CD4-positive, alpha-beta T cell treated with Interleukin-2 at 100 ng/mL for 4 hours (primary cell): Measurements from ENCODE around the gene CPXM1.
"Not testable (repeated sequence)": the region's sequence is repeated elsewhere in the genome, so short reads cannot be mapped to it uniquely, and the experiment has no call there.

ENCODE experiments used
- DNase-seq: peaks from one replicate; pipeline ENCODE4 v3.0.0-alpha.2; 2020; ENCODE audit warnings: low spot score

The CPXM1 gene

DNA sequence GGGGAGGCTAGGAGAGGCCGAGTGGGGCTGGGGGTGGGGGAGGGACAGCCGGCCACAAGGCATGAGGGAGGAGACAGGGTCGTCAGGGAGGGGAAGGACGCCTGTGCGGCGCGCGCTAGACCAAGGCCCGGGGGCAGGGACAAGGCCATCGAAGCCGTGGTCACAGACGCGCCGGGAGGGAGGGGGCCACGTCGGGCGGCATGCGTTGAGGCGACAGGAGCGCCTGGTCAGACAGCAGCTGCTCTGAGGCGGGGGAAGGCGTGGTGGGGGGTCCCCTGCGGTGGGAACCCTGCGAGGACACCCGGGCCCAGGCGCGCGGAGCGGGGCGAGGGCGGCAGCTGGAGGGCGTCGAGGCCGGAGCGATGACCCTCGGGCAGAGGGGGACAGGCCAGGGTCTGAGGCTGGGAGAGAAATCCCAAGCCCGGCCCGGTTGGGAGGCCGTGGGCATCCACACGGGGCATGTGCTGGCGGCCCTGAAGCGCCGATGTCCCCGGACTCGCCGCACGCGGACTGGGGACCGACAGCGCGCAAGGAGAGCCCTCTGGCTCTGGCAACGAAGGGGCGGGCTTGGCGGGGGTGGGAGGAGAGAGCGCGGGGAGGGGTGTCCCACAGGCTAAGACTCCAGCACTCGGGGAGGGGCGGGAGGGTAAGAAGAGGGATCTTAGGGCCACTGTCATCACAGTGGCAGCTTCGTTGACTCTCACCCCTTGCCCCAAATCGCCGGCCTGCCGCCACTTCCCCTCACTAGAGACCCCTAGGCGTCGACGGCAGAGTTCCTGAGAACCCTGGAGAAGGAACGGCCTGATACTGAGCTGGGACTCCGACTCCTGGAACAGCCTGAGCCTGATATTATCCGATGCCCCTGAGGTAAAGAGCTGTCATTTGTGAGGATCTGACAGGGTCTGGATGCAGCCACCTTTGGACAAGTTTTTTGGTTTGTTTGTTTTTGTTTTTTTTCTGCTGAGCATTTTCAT lies 20.8 kb upstream of the CPXM1 start:
- no peak for DNase-seq

GRCh38 chr20:2820084-2820895 lies 19.9 kb upstream of the CPXM1 start:
- DNase-seq: no peak

GRCh38 chr20:2817891-2818595 lies 17.6 kb upstream of the CPXM1 start:
- DNase-seq: no peak

DNA sequence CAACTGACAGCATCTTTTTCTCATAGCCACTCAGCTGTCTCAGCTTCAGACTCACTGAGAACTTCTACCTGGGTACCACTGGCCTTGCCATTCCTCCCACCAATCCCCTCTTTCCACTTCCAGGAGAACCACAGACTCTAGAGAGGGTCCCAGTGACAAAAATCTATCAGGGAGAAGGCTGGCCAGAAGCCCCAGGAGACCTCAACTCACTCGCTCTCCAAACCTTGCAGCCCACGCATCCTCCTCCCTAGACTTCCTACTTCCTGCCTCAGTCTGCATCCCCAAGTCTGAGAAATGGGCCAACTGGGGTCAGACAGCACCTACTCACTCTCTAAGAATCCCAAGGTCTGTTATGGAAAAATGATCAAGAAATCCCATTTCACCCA lies 16.9 kb upstream of the CPXM1 start:
- DNase-seq: no peak

DNA sequence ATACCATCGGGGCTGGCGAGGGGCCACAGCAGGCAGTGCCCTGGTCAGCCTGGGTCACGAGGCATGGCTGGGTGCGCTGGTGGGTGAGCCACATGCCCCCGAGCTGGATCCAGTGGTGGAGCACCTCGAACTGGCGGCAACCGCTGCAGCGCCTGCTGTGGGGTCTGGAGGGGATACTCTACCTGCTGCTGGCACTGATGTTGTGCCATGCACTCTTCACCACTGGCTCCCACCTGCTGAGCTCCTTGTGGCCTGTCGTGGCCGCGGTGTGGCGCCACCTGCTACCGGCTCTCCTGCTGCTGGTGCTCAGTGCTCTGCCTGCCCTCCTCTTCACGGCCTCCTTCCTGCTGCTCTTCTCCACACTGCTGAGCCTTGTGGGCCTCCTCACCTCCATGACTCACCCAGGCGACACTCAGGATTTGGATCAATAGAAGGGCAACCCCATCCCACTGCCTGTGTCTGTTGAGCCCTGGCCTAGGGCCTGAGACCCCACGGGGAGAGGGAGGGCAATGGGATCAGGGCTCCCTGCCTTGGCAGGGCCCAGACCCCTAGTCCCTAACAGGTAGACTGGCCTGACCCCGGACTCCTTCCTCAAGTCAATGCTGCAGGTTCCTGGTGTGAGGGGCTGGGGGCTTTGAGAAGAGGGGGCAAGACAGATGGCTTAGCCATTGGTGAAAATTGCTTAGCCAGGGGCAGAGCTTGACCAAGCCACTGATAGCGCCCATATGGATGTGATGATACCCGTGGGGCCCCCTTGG lies 16.3 kb upstream of the CPXM1 start:
- no peak for DNase-seq

DNA sequence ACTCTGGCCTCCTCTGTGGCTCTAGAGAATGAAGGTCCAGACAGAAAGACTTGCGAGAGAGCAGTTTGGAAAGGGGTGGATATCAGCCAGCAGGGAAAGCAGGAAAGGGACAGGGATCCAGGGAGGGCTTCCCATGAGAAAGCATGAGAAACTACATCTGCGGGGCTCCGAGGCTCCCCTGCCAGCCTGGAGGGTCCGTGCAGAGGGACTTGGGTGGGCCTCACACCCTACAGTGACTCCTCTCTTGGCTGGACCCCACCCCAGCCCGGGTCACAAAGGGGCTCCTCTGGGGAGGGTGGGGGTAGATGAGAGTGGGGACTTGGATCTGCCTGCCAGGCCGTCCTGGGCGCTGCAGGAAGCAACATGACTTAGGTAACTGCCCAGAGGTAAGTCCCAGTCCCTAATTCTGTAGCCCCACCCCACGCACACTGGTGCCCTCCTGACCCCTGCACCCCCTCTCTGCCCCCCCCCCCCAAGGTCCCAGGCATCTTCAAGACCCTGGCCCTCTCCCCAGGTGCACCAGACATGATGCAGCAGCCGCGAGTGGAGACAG lies 15.7 kb upstream of the CPXM1 start, which contains the start of gene TMEM239:
TSS of gene TMEM239 (plus strand) at position 335 of the 553 bp plus-strand sequence. CDS start at position 526, 191 bp downstream.
- DNase-seq: no peak

- no peak for DNase-seq
These were observed 14.9 kb upstream of the CPXM1 start for GRCh38 chr20:2815242-2815900.

DNA sequence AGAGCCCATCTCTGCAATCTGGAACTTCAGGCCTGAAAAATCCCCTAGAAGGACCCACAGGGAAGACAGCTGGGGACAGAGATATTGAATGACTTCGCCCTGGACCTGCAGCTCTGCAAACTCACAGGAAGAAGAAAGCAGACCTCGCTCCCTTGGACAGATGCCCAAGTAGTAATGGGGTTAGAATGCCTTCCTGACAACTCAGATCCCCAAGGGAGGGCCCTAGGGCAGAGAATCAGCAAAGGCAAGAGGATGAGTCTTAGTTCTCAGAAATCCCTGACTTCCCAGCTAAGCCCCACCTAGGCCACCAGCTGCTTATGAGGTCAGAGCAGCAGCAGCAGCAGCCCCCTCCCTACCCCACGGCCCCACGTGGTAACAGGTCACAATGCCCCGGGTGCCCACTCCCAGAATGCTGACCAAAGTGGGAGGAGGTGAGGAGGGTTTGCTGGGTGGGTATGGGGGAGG lies 14.2 kb upstream of the CPXM1 start, which contains the start of gene C20orf141:
TSS of gene C20orf141 (plus strand) at position 401 of the 465 bp plus-strand sequence. CDS start 198 bp downstream, outside the sequence.
- no peak for DNase-seq

GRCh38 chr20:2814076-2814475 lies 13.6 kb upstream of the CPXM1 start:
- DNase-seq: no peak

- DNase-seq: no peak
These were observed 11.8 kb upstream of the CPXM1 start for GRCh38 chr20:2812189-2812588.

DNA sequence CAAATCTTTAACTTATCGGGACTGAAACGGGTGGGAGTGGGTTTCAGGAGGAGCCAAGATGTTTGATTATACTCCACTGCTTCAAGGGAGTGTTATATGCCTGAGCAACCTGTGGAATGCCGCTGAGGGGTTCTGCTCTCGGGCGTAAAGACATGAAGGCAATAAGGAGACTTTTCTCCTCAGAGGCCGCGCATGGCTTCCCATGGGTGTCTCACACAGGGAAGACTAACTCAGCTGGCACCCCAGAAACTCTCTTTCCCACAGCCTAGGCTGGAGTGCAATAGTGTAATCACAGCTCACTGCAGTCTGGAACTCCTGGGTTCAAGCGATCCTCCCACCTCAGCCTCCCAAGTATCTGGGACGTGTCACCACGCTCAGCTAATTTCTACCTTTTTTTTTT lies 9.3 kb upstream of the CPXM1 start:
- DNase-seq: no peak

DNA sequence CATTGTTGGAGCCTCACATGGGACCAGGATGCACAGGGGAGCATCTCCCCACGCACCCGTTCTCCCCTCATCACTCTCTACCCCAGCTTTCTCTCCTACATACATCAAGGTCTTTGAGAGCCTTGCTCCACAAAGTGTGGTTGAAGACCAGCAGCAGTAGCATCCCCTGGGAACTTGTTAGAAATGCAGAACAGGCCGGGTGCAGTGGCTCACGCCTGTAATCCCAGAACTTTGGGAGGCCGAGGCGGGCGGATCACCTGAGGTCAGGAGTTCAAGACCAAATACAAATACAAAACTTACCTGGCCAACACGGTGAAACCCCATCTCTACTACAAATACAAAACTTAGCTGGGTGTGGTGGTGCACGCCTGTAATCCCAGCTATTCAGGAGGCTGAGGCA lies 7.5 kb upstream of the CPXM1 start:
- not testable (repeated sequence) for DNase-seq

DNA sequence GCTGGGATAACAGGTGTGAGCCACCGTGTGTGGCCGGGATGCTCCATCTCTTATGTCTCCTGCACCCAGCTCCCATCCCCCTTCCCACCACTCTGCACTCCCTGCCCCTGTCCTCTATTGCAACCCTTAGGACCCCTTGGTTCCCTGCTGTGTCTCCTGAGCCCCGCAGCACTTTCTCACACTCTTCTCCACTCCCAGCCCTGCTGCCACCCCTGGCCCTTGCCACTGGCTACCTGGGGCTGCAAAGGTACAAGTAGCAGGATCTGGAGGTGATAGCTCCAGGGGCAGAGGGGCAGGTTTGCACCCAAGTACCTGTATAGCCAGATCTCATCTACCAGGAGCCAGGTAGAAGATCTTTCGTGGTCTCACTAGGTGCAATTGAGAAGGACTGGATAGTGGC lies 6.6 kb upstream of the CPXM1 start:
- no peak for DNase-seq

DNA sequence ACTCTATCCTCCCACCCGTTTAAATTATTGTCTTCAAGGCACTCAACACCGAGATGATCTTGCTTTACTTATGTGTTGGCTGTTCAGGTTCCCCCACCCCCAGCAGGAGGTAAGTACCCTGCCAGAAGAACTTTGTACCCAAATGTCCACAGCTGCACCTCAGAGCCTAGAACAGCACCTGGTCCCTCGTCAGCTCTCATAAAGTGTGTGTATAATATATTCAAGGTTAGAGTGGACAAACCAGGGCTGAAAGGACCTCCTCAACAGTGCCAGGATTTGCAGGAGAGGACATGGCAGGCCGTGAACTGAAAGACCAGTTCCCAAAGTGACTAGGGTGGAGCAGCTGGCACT lies 5.9 kb upstream of the CPXM1 start:
- no peak for DNase-seq

DNA sequence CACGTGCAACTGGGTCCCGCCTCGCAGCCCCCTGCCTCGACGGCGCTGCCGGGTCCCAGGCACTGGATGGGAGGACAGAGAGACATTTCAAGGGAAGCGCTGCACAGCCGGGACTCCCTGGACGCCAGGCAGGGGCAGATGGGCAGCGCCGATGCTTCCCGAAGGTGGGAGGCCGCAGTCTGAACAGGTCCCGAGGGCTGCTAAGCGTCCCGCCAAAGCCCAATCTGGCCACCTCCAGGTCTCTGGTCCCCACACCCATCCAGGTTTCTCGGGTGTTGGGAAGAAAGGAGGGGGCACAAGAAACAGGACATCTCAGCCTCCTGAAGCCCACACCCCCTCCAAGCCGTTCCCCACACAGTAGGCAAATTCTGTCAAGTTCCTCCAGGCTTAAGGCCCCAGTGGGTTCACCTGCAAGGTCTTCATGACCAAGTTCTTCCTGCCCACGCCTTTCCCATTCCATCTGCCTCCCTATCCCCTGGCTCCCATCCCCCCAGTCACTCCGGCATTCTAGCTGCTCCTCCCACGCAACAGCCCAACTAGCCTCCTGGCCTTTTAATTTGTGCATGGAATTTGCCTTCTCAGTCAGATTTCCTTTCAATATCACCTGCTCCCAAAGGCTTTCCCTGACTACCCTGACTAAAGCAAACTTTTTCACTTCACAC lies 5.4 kb upstream of the CPXM1 start:
- DNase-seq: no peak

DNA sequence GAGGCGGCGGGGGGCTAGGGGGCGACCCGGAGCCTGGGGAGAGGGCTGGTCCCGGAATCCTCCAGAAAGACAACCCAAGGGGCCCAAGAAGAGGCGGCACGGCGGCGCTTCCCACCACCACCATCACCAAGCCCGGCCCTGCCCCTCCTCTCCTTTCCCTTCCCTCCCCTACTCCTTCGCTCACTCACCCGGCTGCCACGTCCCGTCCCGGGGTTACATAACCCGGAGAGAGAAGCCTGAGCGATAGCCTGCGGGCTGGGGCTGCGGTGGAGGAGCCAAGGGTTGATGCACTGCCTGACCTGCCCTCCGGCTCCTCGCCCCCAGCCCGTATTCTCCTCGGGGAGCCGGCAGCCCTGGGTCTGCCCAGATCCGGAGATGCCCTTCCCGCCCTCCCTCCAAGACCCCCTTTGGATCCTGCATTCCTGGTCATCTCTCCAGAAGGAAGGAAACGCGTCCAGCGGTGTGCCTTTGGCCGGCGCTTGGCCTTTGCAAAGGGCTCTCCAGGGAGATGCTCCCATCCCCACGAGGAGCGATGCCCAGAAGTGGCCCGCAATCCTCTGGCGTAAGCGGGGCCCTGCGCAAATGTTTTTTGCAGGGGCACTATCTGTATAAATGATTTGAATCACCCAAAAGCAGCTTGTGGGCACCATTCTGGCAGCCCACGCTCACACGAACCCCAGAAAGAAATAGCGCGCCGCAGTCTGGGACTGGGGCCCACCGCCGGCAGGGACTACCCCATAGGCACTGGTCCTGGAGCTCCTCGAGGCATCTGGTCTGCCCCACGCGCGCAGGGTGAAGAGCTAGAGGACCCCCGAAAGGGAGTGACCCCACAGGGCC lies 4.6 kb upstream of the CPXM1 start:
- no peak for DNase-seq

DNA sequence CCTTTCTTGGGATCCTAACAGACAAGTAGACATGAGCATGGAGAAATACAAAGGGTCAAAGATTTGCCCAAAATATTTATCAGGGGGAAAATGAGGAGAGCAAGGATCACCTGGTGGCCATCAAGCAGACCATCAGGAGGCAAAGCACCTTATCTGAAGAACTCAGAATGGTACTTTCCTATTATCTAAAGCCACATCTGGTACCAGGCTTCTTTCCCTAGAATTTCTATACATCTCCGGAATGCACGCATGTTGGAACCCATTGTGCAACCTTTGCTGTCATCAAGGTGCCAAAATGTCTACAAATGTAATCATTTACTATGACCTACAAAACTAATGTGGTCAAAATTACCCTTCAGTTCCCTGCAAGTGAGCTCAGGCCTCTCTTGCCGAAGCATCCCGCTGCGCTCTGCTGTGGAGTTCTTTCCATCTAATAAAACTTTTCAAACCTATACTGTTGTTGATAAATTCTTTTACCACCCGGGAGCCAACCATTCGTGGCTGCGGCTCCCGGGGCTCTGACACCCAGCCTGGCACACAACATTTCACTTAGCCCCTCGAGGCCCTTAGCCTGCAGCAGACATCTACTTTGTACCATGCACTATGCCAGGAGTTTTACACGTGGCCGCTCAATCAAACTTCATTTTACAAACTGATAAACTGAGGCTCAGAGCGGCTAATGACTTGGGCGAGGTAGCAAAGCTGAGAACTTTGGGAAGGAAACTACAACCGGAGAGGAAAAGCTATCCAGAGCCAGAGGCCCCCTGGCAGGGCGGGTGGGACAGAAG lies 3.8 kb upstream of the CPXM1 start:
- DNase-seq: no peak

DNA sequence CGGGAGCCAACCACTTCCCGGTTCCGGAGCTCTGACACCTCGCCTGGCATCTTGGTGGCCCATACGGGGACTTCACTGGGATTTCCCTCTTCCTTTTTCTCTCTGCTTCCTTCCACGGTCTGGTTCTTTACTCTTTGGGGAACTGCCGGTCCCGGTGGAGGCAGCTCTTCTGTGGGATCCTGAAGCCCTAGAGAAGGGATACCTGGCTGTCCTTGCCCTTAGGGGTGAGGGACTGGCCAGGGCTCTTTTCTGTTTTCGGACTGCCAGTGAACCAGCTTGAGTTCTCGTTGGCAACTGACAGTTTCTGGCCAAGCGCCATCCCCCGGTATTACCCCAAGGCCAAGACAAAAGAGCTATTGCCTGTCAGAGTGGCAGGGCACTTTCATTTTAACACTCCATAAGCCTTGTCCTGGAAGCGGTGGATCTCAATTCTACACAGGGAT lies 880 bp upstream of the CPXM1 start:
- DNase-seq: no peak
